ENCODE data around the gene SYT2. TPM values are rescaled to one million over a fixed set of nuclear protein-coding genes. Genes with fewer than 3 reads are reported as not detected.

SYT2 gene
- 0.06 to 0.14 TPM (median 0.11 TPM) in 5 replicates for total RNA-seq (2022; extraction: Qiagen RNA extraction; ENCODE audit: low read depth)

DNA sequence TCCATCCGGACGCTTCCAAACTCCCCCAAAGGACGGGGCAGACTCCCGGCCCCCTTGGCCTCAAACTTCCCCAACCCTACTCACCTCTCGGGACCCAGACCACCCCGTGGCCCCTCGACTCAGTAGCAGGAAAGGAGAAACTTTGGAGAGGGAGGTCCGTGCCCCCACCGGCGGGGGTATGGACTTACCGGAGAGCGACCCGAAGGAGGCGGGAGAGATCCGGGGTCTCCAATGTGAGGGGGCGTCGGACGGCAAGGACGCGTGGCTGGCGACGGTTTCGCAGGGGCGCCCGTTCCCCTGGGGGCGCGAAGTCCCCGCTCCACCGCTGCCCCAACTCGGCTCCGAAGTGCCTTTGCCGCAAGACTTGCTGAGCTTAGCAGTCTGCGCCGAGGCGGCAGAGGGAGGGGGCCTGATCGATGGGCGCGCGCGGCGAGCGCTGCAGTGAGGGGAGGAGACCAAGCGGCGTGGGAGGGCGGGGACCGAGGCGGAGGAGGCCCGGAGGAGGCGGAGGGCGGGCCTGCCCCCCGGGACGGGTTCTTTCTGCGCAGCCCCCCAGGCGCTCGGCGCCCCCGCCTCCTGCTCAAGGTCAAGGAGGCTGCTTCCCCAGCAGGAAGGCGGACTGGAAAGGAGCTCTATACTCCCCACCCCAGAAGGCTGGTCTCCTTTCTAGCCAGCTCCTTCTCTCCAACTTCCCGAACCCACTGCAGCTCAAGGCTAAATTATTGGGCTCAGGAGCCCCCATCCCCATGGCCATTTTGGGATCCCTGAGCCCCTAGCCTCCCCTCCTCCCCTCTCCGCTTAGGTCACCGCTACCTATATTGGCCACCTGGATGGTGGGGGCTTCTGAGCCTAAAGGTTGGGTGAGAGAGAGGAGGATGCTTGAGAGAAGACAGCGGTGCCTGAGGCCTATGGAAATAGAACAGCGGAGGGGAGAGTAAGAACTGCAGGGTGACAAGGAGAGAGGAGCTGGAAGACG is at the start of gene SYT2:
TSS of gene SYT2 (minus strand) at position 385 of the 976 bp plus-strand sequence. CDS start 104,682 bp downstream, outside the sequence.

Other genes with a start within 250 kb of the SYT2 start
- 13.2 to 19.7 TPM (median 16.2 TPM) in 5 replicates for gene KDM5B, start 98.0 kb upstream of the SYT2 start, total RNA-seq (2022; extraction: Qiagen RNA extraction; ENCODE audit: low read depth)
- 1.4 to 5.4 TPM (median 4.3 TPM) in 5 replicates for gene PCAT6, start 100.5 kb upstream of the SYT2 start, total RNA-seq (2022; extraction: Qiagen RNA extraction; ENCODE audit: low read depth)
- gene RABIF, start 178.7 kb upstream of the SYT2 start, total RNA-seq (2022; extraction: Qiagen RNA extraction; ENCODE audit: low read depth): 14.4 to 15.3 TPM (median 14.7 TPM) in 5 replicates
- gene KLHL12, start 216.8 kb upstream of the SYT2 start, total RNA-seq (2022; extraction: Qiagen RNA extraction; ENCODE audit: low read depth): 16.2 to 20.9 TPM (median 16.9 TPM) in 5 replicates
- gene ADIPOR1, start 247.9 kb upstream of the SYT2 start, total RNA-seq (2022; extraction: Qiagen RNA extraction; ENCODE audit: low read depth): 57.1 to 68.6 TPM (median 64.9 TPM) in 5 replicates

All from A549 treated with ZK216348 at 1 μM for 4 hours (cell line).